Psoas muscle (tissue), 8 donors: ENCODE measurements around the gene C18orf54. TPM values are rescaled to one million over a fixed set of nuclear protein-coding genes. Genes with fewer than 3 reads are reported as not detected.

Source experiments
- ATAC-seq, 4 donors: fragments of 200-7000 bp; cut with Tn5 transposase; one replicate each; pipeline ENCODE4 v1.9.1; 2020; ENCODE audit warnings: moderate library complexity in 3 of 4, mild to moderate bottlenecking in 2 of 4
- DNase-seq, 2 donors: peaks; one replicate each; pipeline ENCODE4 v3.0.0-alpha.2; 2020
- H3K27ac ChIP-seq: fragments of 200-600 bp; one replicate; pipeline ENCODE4 v1.8.0; 2022
- H3K27me3 ChIP-seq, 3 donors: fragments of 200-600 bp in 1 of 3; one replicate each; pipeline versions ENCODE4 v1.6.1 to v1.8.0; 2013 to 2022; ENCODE audit warnings: low read length in 2 of 3, mild to moderate bottlenecking in 2 of 3, moderate library complexity in 1 of 3; ENCODE audit not compliant: insufficient read depth in 3 of 3
- H3K36me3 ChIP-seq, 2 donors: fragments of 200-600 bp in 1 of 2; one replicate each; pipeline versions ENCODE4 v1.6.1 to v1.8.0; 2013 to 2022; ENCODE audit warnings: low read depth in 1 of 2, mild to moderate bottlenecking in 1 of 2, moderate library complexity in 1 of 2; ENCODE audit not compliant: insufficient read depth in 1 of 2
- H3K4me1 ChIP-seq: fragments of 200-600 bp; one replicate; pipeline ENCODE4 v1.8.0; 2022
- H3K4me3 ChIP-seq: fragments of 200-600 bp; one replicate; pipeline ENCODE4 v1.8.0; 2022; ENCODE audit warnings: mild to moderate bottlenecking
- H3K9me3 ChIP-seq: fragments of 200-600 bp; one replicate; pipeline ENCODE4 v1.8.0; 2022
- WGBS, 3 donors: extraction: QIAGEN DNeasy Blood & Tissue Kit; methylation state at CpG; one replicate each; pipeline versions ENCODE4 v1.1.6 to v1.1.7; 2013; 5-methylcytosine and 5-hydroxymethylcytosine counted together
- intact Hi-C, 2 donors: fragments of 100-400 bp; cut with DNase I; formaldehyde crosslinking; loops; one replicate each; pipeline versions ENCODE4 v1.11.0 to v1.14.2; 2022
- polyA plus RNA-seq, 3 donors: library from polyadenylated mRNA; stranded (reverse); fragments of 200-250 nt; gene quantifications; one replicate each; pipeline ENCODE4 v1.2.3, GENCODE V29; 2013
- total RNA-seq, 4 donors: library from RNA; stranded (reverse); fragmentation: NEBNext Ultra II Directional in 2 of 4; extraction: Animal tissue kit (Norgen Biotek cat#: 25700) in 2 of 4; gene quantifications; one replicate each; pipeline versions ENCODE4 v1.2.1 to v1.2.4, GENCODE V29; 2021 to 2023
- TF ChIP-seq, protein P1 (sequence below): fragments of 200-600 bp; IDR thresholded peaks from one replicate; pipeline ENCODE4 v1.8.0; 2022; ENCODE audit warnings: antibody characterized with exemption
- donor health status: healthy with polysubstance abuse.
- donor health status: DM: no; HTN: no; CAD: no; lungs with moderate emphysema.
- donor health status: Bipolar disorder and iron deficiency.
- donor health status: healthy.
- donor health status: DM: yes; HTN: yes; CAD: no.
- donor health status: DM: no; HTN: no; CAD: no.
- donor health status: DM: no; HTN: no; CAD: no.
- donor health status: DM: yes; HTN: yes; CAD: no.

The C18orf54 gene
- total and polyA plus RNA-seq, 7 donors: 0.11 to 1.0 (median 0.29) TPM

DNA sequence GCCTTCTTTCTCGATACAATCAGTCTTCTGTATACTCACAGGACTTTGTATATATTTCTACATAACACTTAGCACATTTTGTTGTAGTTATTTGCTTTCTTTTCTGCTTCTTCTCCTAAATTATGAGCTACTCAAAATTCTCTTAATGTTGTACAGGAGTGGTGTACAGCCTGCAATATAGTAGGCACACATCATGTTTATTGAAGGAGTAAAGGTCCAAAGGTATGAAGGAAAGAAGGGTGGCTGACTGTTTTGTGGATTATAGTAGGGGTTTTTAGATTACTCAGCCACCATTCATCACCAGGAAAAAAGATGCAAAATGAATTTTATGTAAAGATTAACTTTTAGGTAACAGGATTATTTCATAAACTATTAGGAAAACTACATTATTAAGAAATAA, 54.1 kb downstream of the C18orf54 start:
- DNase-seq (no peak), ATAC-seq (no peak)
- no peaks in the 10 kb centered on the region for H3K27me3 ChIP-seq
- H3K4me1 ChIP-seq: no peaks in the 10 kb centered on the region
- no peak overlapping the region for H3K27ac ChIP-seq
- intact Hi-C loops: no loop called here
- H3K36me3 ChIP-seq: no peaks in the 10 kb centered on the region
- 81 to 97% (median 88%) methylated on average over 1 of the region's 1 CpG for WGBS, 3 donors
- H3K9me3 ChIP-seq: no peaks in the 10 kb centered on the region
- TF ChIP-seq, protein P1, sequence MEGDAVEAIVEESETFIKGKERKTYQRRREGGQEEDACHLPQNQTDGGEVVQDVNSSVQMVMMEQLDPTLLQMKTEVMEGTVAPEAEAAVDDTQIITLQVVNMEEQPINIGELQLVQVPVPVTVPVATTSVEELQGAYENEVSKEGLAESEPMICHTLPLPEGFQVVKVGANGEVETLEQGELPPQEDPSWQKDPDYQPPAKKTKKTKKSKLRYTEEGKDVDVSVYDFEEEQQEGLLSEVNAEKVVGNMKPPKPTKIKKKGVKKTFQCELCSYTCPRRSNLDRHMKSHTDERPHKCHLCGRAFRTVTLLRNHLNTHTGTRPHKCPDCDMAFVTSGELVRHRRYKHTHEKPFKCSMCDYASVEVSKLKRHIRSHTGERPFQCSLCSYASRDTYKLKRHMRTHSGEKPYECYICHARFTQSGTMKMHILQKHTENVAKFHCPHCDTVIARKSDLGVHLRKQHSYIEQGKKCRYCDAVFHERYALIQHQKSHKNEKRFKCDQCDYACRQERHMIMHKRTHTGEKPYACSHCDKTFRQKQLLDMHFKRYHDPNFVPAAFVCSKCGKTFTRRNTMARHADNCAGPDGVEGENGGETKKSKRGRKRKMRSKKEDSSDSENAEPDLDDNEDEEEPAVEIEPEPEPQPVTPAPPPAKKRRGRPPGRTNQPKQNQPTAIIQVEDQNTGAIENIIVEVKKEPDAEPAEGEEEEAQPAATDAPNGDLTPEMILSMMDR: no peak
- no peak overlapping the region for H3K4me3 ChIP-seq

DNA sequence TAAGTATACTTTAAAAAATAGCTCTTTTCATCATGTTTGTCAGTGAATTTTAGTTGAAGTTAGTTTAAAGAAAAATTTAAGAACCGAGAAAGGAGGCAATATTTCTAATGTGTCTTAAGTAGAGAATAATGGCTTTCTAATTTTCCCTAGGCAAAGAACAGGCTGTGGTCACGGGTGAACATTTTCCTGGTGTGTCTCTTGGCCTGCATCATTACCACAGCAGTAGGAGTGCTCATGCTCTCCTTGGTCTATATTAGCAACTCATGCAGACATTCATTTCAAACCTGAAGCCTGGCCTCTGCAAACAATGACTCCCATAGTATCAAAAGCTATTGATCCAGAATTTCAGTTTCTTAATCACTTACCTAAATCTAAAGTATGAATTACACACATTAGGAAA, 57.4 kb downstream of the C18orf54 start:
- no peaks in the 10 kb centered on the region for H3K4me1 ChIP-seq
- WGBS, 3 donors: 81 to 85% (median 84%) methylated on average over 2 of the region's 2 CpGs
- TF ChIP-seq, protein P1: no peak
- H3K4me3 ChIP-seq: no peak overlapping the region
- DNase-seq: no peak
- no peak overlapping the region for H3K27ac ChIP-seq
- no peaks in the 10 kb centered on the region for H3K27me3 ChIP-seq
- H3K36me3 ChIP-seq: no peaks in the 10 kb centered on the region
- intact Hi-C loops: no loop called here
- no peaks in the 10 kb centered on the region for H3K9me3 ChIP-seq
- ATAC-seq: no peak

DNA sequence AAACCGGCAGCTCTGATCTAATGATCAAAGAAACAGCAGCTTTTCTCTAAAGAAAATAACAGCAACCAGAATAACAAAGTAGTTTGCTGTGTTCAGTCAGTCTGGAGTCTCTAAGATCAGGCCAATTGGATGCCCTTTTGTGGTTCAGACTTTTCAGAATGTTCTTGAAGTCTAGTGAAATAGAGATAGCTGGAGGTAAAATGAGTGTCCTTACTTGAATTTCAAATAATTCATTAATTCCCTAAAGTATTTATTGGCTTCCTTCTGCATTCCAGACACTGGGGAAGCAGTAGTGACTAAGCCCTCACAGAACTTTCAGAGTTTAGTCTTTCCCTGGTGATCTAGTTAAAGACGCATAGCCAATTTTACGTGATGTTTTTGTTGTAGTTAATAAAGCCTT, 58.7 kb downstream of the C18orf54 start:
- ATAC-seq (no peak), DNase-seq (no peak)
- intact Hi-C loops: no loop called here
- WGBS, 3 donors: 26 to 41% (median 35%) methylated on average over 3 of the region's 3 CpGs
- no peaks in the 10 kb centered on the region for H3K4me1 ChIP-seq
- no peaks in the 10 kb centered on the region for H3K9me3 ChIP-seq
- no peaks in the 10 kb centered on the region for H3K27me3 ChIP-seq
- TF ChIP-seq, protein P1: no peak
- H3K27ac ChIP-seq: no peak overlapping the region
- no peak overlapping the region for H3K4me3 ChIP-seq
- H3K36me3 ChIP-seq: no peaks in the 10 kb centered on the region

DNA sequence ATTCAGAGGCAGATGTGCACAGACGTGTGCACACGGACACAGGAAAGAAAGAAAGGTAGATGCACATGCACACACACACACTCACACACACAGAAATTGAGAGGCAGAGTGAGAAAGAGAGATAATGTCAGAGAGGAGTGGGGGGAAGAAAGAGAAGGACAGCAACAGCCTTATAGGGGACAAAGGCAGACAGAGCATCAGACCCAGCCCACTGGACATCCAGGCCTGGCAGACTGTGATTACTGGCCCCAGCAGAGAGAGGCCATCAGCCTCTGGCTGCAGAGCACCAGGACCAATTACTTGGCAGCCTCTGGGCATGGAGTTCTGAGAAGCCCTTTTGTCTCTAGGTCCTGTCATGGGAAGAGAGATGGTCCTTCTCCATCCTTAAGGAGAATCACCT, 66.1 kb downstream of the C18orf54 start:
- 38 to 42% (median 38%) methylated on average over 2 of the region's 2 CpGs for WGBS, 3 donors
- H3K4me1 ChIP-seq: no peaks in the 10 kb centered on the region
- intact Hi-C loops: no loop called here
- no peaks in the 10 kb centered on the region for H3K36me3 ChIP-seq
- no peak overlapping the region for H3K4me3 ChIP-seq
- H3K9me3 ChIP-seq: no peaks in the 10 kb centered on the region
- DNase-seq (no peak), ATAC-seq (no peak)
- H3K27ac ChIP-seq: no peak overlapping the region
- TF ChIP-seq, protein P1: no peak
- no peaks in the 10 kb centered on the region for H3K27me3 ChIP-seq

DNA sequence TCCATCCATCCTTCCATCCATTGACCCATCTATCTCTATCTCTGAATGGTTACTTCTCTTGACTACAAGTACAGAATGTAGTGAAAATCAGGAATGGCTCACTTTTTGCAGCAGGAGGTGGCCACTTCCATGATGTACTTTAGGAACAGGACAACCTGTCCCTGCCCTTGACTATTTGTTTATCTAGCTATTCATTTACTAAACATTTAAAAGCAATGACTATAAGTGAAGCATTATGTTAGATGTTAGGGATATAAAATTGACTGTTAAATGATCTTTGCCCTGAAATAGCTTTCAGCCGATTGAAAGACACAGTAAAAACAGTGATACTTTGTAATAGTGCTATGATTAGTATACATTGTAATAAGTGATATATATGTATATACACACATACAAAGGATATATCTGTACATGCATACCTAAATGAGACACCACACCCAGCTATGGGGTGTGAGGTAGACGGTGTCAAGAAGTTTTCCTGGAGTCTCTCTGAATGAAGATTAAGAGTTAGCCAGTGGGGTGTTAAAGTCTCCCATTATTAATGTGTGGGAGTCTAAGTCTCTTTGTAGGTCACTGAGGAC, 68.5 kb downstream of the C18orf54 start:
- Histone ChIP-seq H3K4me3 (no peak overlapping the region), H3K4me1 (no peaks in the 10 kb centered on the region), H3K9me3 (no peaks in the 10 kb centered on the region), H3K36me3 (no peaks in the 10 kb centered on the region), H3K27ac (no peak overlapping the region), H3K27me3 (no peaks in the 10 kb centered on the region)
- DNase-seq (no peak), ATAC-seq (no peak)
- TF ChIP-seq, protein P1: no peak
- intact Hi-C loops: no loop called here
- 74 to 80% (median 75%) methylated on average over 2 of the region's 2 CpGs for WGBS, 3 donors
